HS-5 (cell line): ENCODE results near the gene CERKL.

ENCODE experiments used
- DNase-seq: peaks from one replicate; pipeline ENCODE4 v3.0.0-alpha.2; 2012; ENCODE audit warnings: low read depth

Gene CERKL

GRCh38 chr2:181500201-181500600 is 156.7 kb downstream of the CERKL start:
- no peak for DNase-seq

DNA sequence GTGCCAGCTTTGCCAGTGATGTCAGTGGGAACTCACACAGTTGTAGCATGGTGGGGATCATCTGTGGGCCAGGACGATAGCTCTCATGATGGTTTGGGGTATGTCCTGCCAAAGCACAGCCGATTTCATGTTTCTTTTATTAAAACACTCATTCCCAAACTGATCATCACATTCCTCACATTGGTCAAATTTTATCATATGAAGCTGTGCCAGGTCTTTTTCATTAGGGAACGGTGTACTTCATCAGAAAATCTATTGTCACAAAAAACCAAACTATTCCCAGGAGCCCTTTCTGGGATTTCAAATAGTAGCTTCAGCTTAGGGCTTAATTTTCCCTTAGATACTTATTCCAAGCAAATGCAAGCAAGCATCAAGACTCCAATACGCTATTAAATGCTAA is 157.7 kb downstream of the CERKL start:
- DNase-seq, result no peak
